Astrocyte (in vitro differentiated cells and primary cell): ENCODE data around the gene TLE2. TPM values are rescaled to one million over a fixed set of nuclear protein-coding genes. Genes with fewer than 3 reads are reported as not detected.

Source experiments
- DNase-seq: peaks from one replicate; pipeline ENCODE4 v3.0.0-alpha.2; 2010; ENCODE audit warnings: low read depth
- FAIRE-seq: peaks from 2 replicates; lab custom pipeline; 2011; peaks lifted over from hg19 to GRCh38; lab: Jason Lieb, UNC
- H2AFZ ChIP-seq: 2 replicates; pipeline ENCODE4 v1.6.0; 2012; ENCODE audit warnings: low read depth, low read length, inconsistent platforms
- H3K27ac ChIP-seq: 2 replicates; pipeline ENCODE4 v1.5.1; 2011; ENCODE audit warnings: low read depth, low read length, inconsistent platforms
- H3K27me3 ChIP-seq: 2 replicates; pipeline ENCODE4 v1.6.0; 2011; ENCODE audit warnings: low read length, inconsistent platforms; ENCODE audit not compliant: insufficient read depth
- H3K36me3 ChIP-seq: 2 replicates; pipeline ENCODE4 v1.5.1; 2011; ENCODE audit warnings: low read length, inconsistent platforms; ENCODE audit not compliant: insufficient read depth
- H3K4me1 ChIP-seq: 2 replicates; pipeline ENCODE4 v1.5.1; 2011; ENCODE audit warnings: low read length, inconsistent platforms; ENCODE audit not compliant: insufficient read depth
- H3K4me2 ChIP-seq: 2 replicates; pipeline ENCODE4 v1.6.0; 2012; ENCODE audit warnings: low read length, inconsistent platforms
- H3K4me3 ChIP-seq: 2 replicates; pipeline ENCODE4 v1.5.1; 2011; ENCODE audit warnings: low read depth, mild to moderate bottlenecking, low read length, inconsistent platforms; ENCODE audit not compliant: insufficient read depth
- H3K79me2 ChIP-seq: 2 replicates; pipeline ENCODE4 v1.6.0; 2012; ENCODE audit warnings: mild to moderate bottlenecking, low read length, inconsistent platforms; ENCODE audit not compliant: insufficient read depth
- H3K9ac ChIP-seq: 2 replicates; pipeline ENCODE4 v1.6.0; 2012; ENCODE audit warnings: mild to moderate bottlenecking, low read length, inconsistent platforms
- H3K9me3 ChIP-seq: 2 replicates; pipeline ENCODE4 v1.5.1; 2012; ENCODE audit warnings: low read depth, mild to moderate bottlenecking, low read length, inconsistent platforms; ENCODE audit not compliant: insufficient read depth
- H4K20me1 ChIP-seq: 2 replicates; pipeline ENCODE4 v1.6.0; 2012; ENCODE audit warnings: low read length, inconsistent platforms; ENCODE audit not compliant: insufficient read depth
- H3K27ac Mint-ChIP-seq: one replicate; pipeline ENCODE4 v1.8.0; 2021; ENCODE audit warnings: mild to moderate bottlenecking, mixed read lengths; ENCODE audit not compliant: unreplicated experiment
- H3K27me3 Mint-ChIP-seq: one replicate; pipeline ENCODE4 v1.8.0; 2021; ENCODE audit warnings: low read depth, mixed read lengths; ENCODE audit not compliant: unreplicated experiment
- H3K36me3 Mint-ChIP-seq: one replicate; pipeline ENCODE4 v1.8.0; 2021; ENCODE audit warnings: low read depth, mixed read lengths; ENCODE audit not compliant: unreplicated experiment
- H3K4me1 Mint-ChIP-seq: one replicate; pipeline ENCODE4 v1.8.0; 2021; ENCODE audit warnings: low read depth, mixed read lengths; ENCODE audit not compliant: unreplicated experiment
- H3K4me3 Mint-ChIP-seq: one replicate; pipeline ENCODE4 v1.8.0; 2021; ENCODE audit warnings: mild to moderate bottlenecking, moderate library complexity, mixed read lengths; ENCODE audit not compliant: unreplicated experiment
- H3K9me3 Mint-ChIP-seq: one replicate; pipeline ENCODE4 v1.8.0; 2021; ENCODE audit warnings: mild to moderate bottlenecking, mixed read lengths; ENCODE audit not compliant: unreplicated experiment
- CTCF ChIP-seq: IDR thresholded peaks from 2 replicates; pipeline ENCODE4 v1.5.1; 2011; ENCODE audit warnings: low read depth, mild to moderate bottlenecking, inconsistent platforms, low read length, moderate library complexity; ENCODE audit not compliant: insufficient read depth
- EZH2 ChIP-seq: IDR thresholded peaks from 2 replicates; pipeline ENCODE4 v1.6.1; 2012; ENCODE audit warnings: mild to moderate bottlenecking, low read length, inconsistent platforms; ENCODE audit not compliant: insufficient read depth
- total RNA-seq: library from RNA; stranded (reverse); gene quantifications from 2 replicates; pipeline ENCODE4 v1.2.1, GENCODE V29; 2021

Gene TLE2
- total RNA-seq, 1 donor from 2014 or later, result 0.79 TPM

GRCh38 chr19:3028305-3029064 lies 595 bp downstream of the TLE2 start:
- H2AFZ ChIP-seq, result no peak overlapping the region
- H3K4me3 ChIP-seq, result peak overlapping the region; percentile 10
- TF ChIP-seq CTCF (no peak), EZH2 (peak; percentile 87)
- no peaks in the 10 kb centered on the region for H3K9me3 ChIP-seq
- H4K20me1 ChIP-seq, result no peaks in the 10 kb centered on the region
- H3K79me2 ChIP-seq, result no peaks in the 10 kb centered on the region
- H3K27ac ChIP-seq, result no peak overlapping the region
- Mint-ChIP-seq H3K4me3 (peak overlapping the region; percentile 40), H3K27me3 (peaks cover 75% of the 10 kb centered on the region), H3K9me3 (peaks cover 8% of the 10 kb centered on the region), H3K36me3 (peaks cover 4% of the 10 kb centered on the region), H3K4me1 (no peaks in the 10 kb centered on the region), H3K27ac (no peak overlapping the region)
- H3K4me1 ChIP-seq, result no peaks in the 10 kb centered on the region
- no peaks in the 10 kb centered on the region for H3K36me3 ChIP-seq
- no peak for FAIRE-seq
- peaks cover 57% of the 10 kb centered on the region for H3K27me3 ChIP-seq
- no peak overlapping the region for H3K9ac ChIP-seq
- DNase-seq, result no peak
- H3K4me2 ChIP-seq, result peak overlapping the region; percentile 65

GRCh38 chr19:3027981-3028304 lies 1.1 kb downstream of the TLE2 start:
- Mint-ChIP-seq H3K4me1 (no peaks in the 10 kb centered on the region), H3K27me3 (peaks cover 74% of the 10 kb centered on the region), H3K27ac (no peak overlapping the region), H3K9me3 (peaks cover 10% of the 10 kb centered on the region), H3K36me3 (peaks cover 4% of the 10 kb centered on the region), H3K4me3 (no peak overlapping the region)
- Histone ChIP-seq H3K27me3 (peaks cover 57% of the 10 kb centered on the region), H2AFZ (no peak overlapping the region), H4K20me1 (no peaks in the 10 kb centered on the region), H3K9ac (no peak overlapping the region), H3K4me1 (no peaks in the 10 kb centered on the region), H3K79me2 (no peaks in the 10 kb centered on the region), H3K27ac (no peak overlapping the region), H3K36me3 (no peaks in the 10 kb centered on the region), H3K9me3 (no peaks in the 10 kb centered on the region), H3K4me2 (no peak overlapping the region), H3K4me3 (no peak overlapping the region)
- TF ChIP-seq CTCF (no peak), EZH2 (no peak)
- FAIRE-seq (no peak), DNase-seq (no peak)

- H4K20me1 ChIP-seq, result no peaks in the 10 kb centered on the region
- DNase-seq, result no peak
- H3K27ac ChIP-seq, result no peak overlapping the region
- FAIRE-seq, result no peak
- peaks cover 54% of the 10 kb centered on the region for H3K27me3 ChIP-seq
- TF ChIP-seq EZH2, result no peak
- TF ChIP-seq CTCF, result no peak
- no peak overlapping the region for H3K9ac ChIP-seq
- H3K9me3 ChIP-seq, result no peaks in the 10 kb centered on the region
- H3K4me3 ChIP-seq, result no peak overlapping the region
- peaks cover 4% of the 10 kb centered on the region for H3K36me3 Mint-ChIP-seq
- H3K27ac Mint-ChIP-seq, result no peak overlapping the region
- H3K4me3 Mint-ChIP-seq, result no peak overlapping the region
- H3K4me1 Mint-ChIP-seq, result no peaks in the 10 kb centered on the region
- H3K9me3 Mint-ChIP-seq, result peaks cover 10% of the 10 kb centered on the region
- H3K79me2 ChIP-seq, result no peaks in the 10 kb centered on the region
- no peaks in the 10 kb centered on the region for H3K36me3 ChIP-seq
- no peak overlapping the region for H2AFZ ChIP-seq
- H3K4me2 ChIP-seq, result no peak overlapping the region
- no peaks in the 10 kb centered on the region for H3K4me1 ChIP-seq
- H3K27me3 Mint-ChIP-seq, result peaks cover 72% of the 10 kb centered on the region
These were observed 1.8 kb downstream of the TLE2 start for GRCh38 chr19:3027292-3027691.
